HG03135 (cell line): ENCODE measurements around the gene CACNB2.

Source experiments
- ATAC-seq: cut with Tn5 transposase; IDR thresholded peaks from one replicate; pipeline ENCODE4 v1.9.1; 2021; ENCODE audit warnings: mild to moderate bottlenecking, moderate library complexity; ENCODE audit not compliant: unreplicated experiment

CACNB2 gene

DNA sequence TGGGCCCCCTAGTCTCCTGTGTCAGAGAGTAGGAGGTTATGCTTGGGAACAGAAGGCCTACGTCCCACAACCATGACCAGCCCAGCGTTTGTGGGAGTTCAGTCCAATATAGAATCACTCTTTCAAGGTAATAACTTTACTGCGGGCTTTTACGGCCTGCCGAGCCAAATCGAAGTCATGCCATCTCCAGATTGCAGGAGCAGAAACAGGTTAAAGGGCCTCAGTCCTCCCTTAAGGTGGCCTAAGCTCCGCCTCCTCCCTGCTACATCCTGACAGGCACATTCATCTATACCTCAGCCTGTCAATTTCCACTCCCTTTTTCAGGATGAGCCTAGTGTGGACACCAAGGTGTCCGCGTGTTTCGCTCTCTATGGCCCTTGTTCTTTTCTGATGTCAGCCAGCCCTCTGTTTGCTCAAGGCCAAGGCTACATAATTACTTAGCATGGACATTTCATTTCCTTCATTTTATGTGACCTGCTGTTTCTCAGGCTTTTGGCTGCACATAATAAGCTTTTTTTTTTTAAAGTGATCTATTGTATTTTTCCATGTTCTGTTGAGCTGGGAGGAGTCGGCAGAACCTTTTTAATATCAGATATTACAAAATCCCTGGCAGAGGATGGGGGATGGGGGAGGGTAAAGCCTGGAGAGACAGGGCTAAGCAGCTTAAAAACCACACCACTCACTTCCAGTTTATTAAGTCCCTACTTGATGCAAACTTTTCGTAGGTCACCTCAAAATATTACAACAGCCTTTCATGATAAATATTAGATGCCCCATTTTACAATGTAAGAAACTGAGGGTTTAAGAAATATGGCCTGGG is 84.6 kb downstream of the CACNB2 start:
- no peak for ATAC-seq

DNA sequence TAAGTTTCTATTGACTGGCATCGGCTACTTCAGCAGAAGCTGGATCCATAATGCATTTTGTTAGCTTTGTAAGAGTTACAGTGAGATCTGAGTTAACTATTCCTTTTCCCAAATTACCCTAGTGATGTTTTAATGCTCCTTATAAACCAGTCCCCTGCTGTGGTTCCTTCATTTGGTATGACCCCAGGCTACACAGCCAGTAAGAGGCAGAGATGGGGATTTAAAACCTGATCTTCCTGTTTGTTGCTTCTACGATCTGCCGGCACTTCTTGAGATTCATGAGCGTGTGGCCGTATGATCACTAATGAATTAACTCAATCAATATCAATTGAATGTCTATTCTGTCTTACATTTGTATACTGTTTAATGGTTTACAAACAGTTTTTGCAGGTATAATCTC is 86.1 kb downstream of the CACNB2 start:
- ATAC-seq = no peak

DNA sequence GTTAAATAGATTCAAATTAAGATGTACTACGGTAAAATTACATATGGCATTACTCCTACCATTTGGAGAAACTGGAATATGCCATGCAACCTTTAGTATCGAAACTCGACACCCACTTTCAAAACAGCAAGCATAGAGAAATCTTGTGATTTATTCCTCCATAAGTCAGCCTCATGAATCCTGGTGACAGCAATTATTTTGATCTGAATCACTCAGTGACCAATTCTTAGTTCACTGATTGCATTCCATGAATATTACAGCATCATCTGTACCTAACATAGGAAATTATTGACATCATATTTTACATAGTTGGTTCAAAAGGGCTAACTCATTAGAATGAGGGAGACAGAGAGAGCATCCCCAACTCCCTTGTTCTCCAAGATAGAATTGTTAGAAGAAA is 89.6 kb downstream of the CACNB2 start:
- ATAC-seq = no peak

DNA sequence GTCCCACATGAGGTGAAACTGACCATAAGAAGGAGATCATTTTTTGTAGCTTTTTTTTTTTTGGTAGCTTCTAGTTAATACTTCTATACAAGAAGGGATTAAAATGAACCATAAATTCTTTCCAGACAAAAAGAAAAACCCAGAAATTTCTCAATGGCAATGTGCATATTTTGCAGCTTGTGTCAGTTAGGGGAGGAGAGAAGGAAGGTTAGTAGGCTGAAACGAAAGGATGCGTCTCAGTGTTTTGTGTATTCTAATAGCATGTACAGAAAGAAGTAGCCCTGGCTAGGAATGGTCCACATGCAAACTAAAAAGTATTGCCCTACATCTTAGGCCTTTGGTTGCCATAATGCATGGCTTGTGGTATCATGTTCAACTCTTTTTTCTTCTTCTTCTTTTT is 90.6 kb downstream of the CACNB2 start:
- no peak for ATAC-seq

DNA sequence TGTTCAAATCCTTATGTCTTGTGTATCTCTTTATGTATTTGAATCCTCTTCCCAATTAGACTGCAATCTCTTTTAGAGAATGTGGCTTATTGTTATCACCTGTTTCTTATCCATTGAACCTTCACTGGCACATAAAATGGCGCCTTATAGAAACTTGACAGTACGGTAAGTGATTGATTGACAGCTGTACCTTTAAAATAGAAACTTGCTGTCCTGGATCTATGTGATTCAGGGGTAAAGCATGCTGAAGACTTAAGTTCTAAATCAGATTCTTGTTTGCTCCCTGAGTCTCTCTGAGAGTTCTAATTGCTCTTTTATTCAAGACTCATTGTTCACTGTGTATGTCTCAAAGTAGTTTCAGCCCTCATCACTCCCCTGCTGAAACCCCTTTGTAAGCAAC is 91.3 kb downstream of the CACNB2 start:
- no peak for ATAC-seq

DNA sequence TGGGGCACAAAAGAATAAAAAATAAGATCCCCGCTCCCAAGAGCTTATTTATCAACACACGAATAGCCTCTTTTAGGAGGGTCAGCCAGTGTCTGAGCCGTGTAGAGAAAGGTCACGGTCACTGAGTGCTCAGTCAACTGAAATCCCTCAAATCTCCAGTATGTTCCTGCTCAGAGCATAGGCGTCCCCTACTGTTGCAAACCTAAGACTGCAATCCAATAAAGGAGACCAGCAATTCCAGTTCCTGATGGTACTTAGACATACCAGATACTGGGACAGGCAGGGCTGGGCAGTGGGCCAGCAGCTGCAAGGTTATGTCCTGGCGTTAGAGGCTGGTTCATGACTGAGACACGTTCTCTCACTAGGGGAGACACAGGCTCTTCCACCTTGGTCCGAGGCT is 93.6 kb downstream of the CACNB2 start:
- ATAC-seq = no peak

DNA sequence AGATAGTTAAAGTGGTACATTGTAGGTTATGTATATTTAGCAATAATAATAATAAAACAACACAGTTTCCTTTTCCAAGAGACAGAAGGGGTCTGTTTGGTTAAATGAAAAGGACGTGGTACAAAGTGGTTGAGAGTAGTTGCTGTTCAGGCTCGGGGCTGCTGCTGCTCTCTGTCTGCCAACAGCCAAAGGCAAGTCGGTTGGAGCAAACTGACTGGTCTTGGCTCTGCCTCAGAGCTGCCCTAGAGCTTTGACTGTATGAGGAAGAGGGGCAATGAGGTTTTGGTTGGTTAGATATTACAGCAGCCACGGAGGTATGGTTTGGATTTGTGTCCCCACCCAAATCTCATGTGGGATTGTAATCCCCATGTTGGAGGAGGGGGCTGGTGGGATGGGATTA is 95.3 kb downstream of the CACNB2 start:
- ATAC-seq = no peak

DNA sequence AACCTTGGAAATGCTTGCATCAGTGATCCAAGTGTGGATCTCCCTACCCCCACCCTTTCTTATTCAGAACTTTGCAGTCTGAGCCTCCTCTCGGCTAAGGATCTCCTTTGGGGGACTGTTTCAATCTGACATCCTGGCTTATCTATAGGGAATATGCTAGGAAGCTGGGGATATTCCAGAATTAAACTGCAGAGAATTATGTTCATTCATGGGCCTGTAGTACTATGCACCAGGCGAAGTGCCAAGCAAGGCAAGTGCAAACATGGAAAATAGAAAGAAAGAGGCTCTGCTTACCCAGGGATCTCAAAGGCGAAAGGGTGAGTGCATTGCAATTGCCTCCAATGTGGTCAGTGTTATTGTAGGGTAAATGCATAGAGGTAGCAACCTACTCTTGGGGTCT is 96.5 kb downstream of the CACNB2 start:
- no peak for ATAC-seq

DNA sequence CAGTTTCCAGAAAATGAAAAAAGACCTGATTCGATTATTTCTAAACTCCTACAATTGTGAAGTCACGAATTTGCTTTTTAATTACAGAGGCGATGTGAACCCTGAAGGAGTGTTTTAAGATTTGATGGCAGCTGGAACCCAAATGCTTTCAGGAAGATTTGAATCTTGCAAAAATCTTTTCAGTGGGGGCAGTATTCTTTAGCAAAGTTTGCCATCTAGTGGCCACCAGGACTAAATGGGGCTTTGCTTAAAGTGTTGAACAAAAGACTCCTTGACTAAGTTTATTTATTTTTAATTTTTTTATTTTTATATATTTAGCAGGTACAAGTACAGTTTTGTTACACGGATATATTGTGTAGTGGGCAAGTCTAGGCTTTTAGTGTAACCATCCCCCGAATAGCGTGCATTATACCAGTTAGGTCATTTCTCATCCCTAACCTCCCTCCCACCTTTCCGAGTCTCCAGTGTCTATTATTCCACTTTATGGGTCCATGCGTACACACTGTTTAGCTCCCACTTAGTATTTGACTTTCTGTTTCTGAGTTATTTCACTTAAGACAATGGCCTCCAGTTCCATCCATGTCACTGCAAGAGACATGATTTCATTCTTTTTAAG is 98.8 kb downstream of the CACNB2 start:
- ATAC-seq = no peak

DNA sequence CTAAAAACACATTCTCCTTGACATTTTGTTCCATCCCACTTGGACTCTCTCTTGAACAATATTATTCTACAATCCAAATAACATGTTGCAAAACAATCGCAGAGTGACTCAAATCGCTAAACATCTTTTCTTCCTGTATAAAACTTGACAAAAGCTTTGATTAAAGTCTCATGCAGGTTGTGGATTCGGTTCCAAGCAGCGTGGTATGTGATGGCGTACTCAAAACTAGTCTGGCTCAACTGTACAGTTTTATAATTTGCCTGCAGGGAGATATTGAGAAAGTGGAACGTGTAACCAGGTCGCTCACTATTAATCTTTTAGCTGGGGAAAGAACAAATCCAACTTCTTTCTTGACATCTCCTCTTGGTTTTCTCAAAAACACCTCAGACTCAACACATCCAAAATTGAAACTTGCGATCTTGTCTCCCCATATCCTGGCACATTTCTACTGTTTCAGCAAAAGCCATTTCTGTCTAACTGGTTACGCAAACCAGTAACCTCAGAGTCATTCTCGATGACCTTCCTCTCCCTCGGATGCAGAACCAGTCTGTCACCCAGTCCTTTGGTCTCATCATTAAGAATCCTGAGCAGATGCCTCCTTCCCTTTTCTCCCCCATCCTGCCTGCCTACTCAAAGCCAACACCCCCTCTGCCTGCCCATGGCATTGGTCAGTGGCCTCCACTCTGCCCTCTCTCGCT is 100.1 kb downstream of the CACNB2 start:
- ATAC-seq = no peak

DNA sequence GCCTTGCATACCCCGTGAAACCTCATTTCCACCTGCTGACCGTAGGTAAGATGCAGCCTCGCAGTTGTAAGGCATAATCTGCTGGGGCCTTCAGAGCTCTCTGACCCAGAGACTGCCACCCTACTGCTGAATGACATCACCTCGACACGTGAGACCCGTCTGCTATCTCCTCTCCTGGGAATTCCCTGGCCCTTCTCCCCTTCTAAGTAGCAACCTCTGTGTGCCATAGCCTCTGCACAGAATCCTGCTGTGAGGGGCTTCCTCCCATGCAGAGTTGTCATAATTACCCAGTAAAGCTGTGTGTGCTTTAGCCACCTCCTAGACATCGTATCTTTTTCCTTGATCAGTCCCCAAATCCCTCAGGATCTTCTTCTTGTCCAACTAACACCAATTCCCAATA is 106.7 kb downstream of the CACNB2 start:
- ATAC-seq = no peak

DNA sequence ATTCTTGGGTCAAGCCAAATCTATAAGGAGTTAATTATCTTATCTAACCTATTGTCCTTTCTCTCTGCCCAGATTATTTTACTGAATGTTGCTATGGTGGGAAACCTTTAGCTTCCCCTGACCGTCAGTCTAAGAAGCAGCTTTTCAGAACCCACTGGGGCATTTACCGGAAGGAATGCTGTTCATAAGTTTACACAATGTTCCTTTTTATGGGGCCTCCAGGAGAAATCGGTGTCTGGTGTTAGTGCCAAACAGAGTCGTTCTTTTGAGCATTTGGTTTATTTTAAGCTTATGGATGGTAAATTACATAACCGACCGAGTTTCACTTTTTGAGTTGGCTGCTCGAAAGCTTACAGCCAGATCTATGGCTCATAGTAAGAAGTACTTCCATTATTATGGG is 111.9 kb downstream of the CACNB2 start:
- ATAC-seq = no peak

DNA sequence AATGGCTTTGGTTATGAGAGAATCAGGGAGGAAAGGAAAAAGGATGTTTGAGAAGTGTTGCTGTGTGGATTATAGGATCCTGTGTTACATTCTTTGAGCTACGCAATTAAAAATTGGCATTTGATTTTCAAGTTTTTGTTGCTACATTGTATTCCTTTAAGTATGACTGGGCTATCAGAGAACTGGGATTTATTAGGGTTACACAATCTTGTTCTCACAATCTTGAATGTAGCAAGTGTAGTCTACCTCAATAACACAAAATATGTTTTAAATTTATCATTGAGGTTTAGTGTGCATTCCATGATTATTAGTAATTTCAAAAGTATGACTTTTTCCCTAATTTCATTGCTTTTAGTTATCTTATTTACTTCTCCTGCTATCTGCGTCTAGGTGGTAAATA is 113.9 kb downstream of the CACNB2 start:
- no peak for ATAC-seq

DNA sequence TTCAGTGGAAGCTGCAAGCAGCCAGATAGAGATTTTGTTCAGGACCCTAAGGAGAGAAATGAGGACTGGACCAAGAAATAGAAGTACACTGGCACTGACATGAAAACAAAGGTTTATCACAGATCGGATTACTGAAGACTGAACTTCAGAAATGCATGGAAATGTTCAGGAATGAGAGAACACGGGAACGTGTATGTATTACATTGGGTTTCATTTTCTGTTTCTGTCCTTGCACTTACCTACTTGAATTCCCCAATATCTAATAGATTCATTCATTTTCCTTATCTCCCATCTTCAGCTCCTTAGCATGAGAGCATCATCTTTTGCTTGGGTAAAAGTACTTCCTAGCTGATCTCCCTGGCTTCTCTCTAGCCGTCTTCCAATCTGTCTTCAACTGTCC is 114.5 kb downstream of the CACNB2 start:
- ATAC-seq = no peak

DNA sequence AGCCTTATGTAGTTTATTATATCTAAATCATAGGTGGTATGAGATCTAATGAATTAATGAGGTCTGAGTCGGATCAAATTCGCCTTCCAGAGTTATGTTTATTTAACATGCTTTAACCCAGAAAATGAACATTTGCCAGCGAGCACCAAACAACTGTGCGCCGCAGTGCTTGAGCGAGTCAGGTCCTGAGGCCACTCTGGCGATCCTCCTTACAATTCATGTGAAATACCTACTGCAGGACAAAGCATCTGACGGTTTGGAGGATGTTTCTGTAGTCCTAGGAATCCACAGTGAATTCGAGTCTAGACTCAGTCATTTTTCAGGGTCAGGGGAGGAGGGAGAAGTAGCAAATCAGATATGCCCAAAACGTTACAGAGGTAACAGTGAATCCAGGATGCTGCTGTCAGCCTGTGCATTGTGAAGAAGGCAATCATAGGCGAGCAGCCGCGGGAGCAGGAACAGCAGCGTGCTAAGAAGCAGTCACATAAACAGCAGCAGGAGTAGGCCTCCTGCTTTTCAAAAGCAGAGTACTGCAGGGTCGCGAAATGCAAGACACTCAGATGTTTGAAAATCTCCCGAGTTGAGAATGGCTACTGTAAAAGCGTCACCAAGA is 120.2 kb downstream of the CACNB2 start:
- ATAC-seq = no peak

DNA sequence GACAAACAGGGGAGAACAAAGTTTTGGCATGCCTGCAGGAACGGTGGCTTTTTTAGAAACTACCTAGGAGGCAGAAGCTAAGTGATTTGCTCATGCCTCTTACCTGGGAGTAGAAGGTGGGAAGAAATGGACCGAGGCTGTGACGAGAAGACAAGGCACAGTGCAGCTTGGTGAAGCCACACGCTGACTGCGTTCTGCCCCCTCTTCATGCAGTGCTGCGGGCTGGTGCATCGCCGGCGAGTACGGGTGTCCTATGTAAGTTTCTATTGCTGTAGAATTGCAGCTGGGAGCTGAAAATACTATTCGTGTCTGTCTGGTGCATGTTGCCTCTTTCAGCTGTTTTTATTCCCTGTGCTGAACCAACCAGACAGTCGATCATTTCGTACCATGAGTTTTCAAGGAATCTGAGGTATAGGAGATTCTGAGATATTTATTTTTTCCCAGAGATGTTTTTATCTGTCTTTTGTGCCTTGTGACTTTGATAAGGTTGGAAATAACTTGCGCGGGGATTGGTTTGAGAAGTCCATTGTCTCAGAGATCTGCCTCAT is 120.9 kb downstream of the CACNB2 start:
- ATAC-seq = no peak

DNA sequence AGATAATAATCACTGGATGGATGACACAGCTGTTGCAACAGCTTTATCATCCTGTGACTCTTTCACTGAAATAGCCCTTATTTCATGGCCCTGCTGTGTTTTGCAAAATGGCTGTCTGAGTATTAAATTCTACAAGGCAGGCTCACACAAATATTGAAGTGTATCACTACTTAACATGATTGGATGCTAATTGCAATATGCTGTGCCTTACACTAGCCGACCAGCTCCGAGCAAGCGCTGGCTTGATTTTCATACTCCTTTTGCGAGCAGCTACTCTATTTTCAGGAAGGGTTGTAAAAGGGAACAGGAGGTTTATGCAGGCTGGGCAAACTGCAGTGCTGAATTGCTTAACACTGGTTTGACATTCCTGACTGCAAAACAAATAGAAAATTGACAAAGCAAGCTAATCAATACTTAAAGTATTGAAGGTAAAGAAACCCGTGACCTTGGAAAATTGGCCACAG is 121.6 kb downstream of the CACNB2 start:
- ATAC-seq = no peak

DNA sequence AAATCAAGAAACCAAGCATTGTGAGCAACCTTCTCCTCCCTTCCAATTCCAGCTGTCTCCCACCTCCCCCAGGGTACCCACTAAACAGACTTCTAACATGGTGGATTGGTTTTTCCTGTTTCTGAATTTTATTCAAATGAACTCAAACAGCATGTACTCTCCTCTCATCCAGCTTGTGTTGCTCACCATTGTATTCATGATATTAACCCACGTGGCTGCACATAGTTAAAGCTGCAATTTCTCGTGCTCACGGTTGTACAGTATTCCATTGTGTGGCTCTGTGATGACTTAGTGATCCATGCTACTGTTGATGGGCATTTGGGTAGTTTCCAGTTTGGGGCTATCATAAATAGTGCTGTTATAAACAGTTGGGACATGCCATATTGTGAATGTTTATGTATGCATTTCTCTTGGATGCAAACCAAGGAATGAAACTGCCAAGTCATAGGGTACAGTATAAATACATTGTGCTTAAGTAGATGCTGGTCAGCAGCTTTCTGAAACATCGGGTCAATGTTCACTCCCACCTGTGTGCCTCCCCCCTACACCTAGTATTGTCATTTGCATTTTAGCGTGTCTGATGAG is 124.3 kb downstream of the CACNB2 start:
- ATAC-seq = no peak

DNA sequence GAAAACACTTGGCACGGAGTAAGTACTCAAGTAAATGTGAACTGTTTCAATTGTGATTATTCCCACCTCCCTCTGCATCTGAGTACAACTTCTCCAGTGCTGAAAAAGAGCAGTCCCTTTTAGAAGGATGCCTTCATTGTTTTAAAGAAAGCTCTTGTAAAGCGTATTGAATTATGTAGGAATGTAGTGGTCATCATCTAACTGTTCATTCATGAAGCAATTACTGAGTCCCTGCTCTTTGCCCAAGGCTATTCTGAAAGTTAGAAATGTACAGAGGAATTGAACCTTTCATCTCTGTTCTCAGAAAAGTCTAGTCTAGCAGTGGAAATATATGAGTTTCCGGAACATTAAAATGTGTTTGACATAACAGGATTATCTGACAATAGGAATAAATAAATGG is 127.8 kb downstream of the CACNB2 start:
- ATAC-seq = no peak

DNA sequence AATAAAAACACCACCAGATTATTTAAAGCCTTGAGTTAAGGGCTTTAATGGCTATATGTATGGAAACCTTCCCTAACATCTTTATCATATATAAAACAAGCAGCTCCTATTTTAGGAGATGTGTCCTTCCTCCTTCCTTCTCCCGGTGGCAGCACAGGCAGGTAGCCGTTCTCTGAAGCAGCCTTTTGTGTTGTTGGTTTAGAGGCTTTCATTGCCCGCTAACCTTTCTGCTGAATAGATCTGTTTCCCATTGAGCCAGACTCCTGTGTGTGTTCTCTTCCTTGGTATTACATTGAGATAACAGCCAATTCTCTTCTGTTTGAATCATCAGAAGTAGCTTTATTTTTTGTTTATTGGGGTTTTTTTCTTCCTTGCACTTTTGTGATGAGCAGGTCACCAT is 131.3 kb downstream of the CACNB2 start:
- ATAC-seq = no peak

DNA sequence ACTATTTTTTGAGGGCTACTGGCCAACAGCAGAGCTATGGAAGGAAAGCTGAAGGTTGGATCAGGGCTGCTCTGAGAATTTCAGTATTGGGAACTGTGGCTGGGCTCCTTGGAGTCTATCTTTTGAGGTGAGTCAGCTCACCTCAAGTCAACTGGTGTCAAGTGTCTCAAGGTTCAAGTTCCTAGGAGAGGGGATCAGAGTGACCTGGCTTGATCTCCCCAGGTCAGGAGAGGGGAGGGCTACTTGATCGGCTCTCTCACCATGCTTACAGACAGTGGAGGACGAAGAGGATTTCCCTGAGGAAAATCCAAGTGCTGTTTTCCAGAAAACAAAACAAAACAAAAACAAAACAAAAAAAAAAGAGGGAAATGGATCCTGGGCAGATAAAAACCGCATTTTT is 132.8 kb downstream of the CACNB2 start:
- no peak for ATAC-seq
